Endodermal cell (in vitro differentiated cells): ENCODE measurements around the gene LCORL. TPM values are rescaled to one million over a fixed set of nuclear protein-coding genes. Genes with fewer than 3 reads are reported as not detected.

ENCODE experiments used
- DNase-seq: peaks from one replicate; pipeline ENCODE4 v3.0.0-alpha.2; 2017
- H3K27ac ChIP-seq: 2 replicates; pipeline ENCODE4 v1.5.1; 2013; ENCODE audit warnings: mild to moderate bottlenecking, low read depth, low read length, moderate library complexity
- H3K27me3 ChIP-seq: 2 replicates; pipeline ENCODE4 v1.6.1; 2013; ENCODE audit warnings: mild to moderate bottlenecking, low read length, moderate library complexity; ENCODE audit not compliant: insufficient read depth, control insufficient read depth, poor library complexity, severe bottlenecking
- H3K36me3 ChIP-seq: 2 replicates; pipeline ENCODE4 v1.7.0; 2013; ENCODE audit warnings: mild to moderate bottlenecking, low read length, moderate library complexity; ENCODE audit not compliant: control insufficient read depth, insufficient read depth
- H3K4me1 ChIP-seq: one replicate; pipeline ENCODE4 v1.7.0; 2013; ENCODE audit warnings: low read length; ENCODE audit not compliant: control insufficient read depth, insufficient read depth
- H3K4me3 ChIP-seq: 2 replicates; pipeline ENCODE4 v1.5.1; 2013; ENCODE audit warnings: mild to moderate bottlenecking, low read length, moderate library complexity
- H3K9ac ChIP-seq: 2 replicates; pipeline ENCODE4 v1.6.1; 2013; ENCODE audit warnings: mild to moderate bottlenecking, low read length, moderate library complexity; ENCODE audit not compliant: poor library complexity, severe bottlenecking; ENCODE audit errors: extremely low read depth
- H3K9me3 ChIP-seq: 2 replicates; pipeline ENCODE4 v1.6.1; 2013; ENCODE audit warnings: mild to moderate bottlenecking, low read length, moderate library complexity; ENCODE audit not compliant: control insufficient read depth
- H3K27ac Mint-ChIP-seq: 2 replicates; pipeline ENCODE4 v1.8.0; 2020; ENCODE audit warnings: mixed read lengths
- H3K27me3 Mint-ChIP-seq: 2 replicates; pipeline ENCODE4 v1.8.0; 2021; ENCODE audit warnings: mild to moderate bottlenecking, mixed read lengths; ENCODE audit not compliant: insufficient read depth
- H3K36me3 Mint-ChIP-seq: 2 replicates; pipeline ENCODE4 v1.8.0; 2020; ENCODE audit warnings: low read depth, mixed read lengths
- H3K4me1 Mint-ChIP-seq: 2 replicates; pipeline ENCODE4 v1.8.0; 2020; ENCODE audit warnings: mixed read lengths
- H3K4me3 Mint-ChIP-seq: 2 replicates; pipeline ENCODE4 v1.8.0; 2020; ENCODE audit warnings: mild to moderate bottlenecking, moderate library complexity, mixed read lengths
- H3K9me3 Mint-ChIP-seq: 2 replicates; pipeline ENCODE4 v1.8.0; 2020; ENCODE audit warnings: mild to moderate bottlenecking, mixed read lengths
- CTCF ChIP-seq: fragments of 200-600 bp; sonication (generic); conservative IDR thresholded peaks from 2 replicates; pipeline ENCODE4 v1.5.0; 2021; ENCODE audit warnings: antibody characterized with exemption, mild to moderate bottlenecking
- WGBS, 2 experiments: methylation state at CpG; one replicate each; pipeline versions ENCODE4 v1.1.5 to v1.1.7; 2013; ENCODE audit warnings: missing lambda C conversion rate in 2 of 2, mixed read lengths in 1 of 2; ENCODE audit not compliant: insufficient coverage in 1 of 2, insufficient read length in 1 of 2; 5-methylcytosine and 5-hydroxymethylcytosine counted together
- total RNA-seq, 2 donors: library from RNA; stranded (reverse); fragmentation: NEBNext Ultra II Directional in 1 of 2; extraction: Animal tissue kit (Norgen Biotek cat#: 25700) in 1 of 2; gene quantifications; 2 replicates in 1 of 2; 3 replicates in 1 of 2; pipeline ENCODE4 v1.2.1, GENCODE V29; 2021

LCORL gene
- total RNA-seq, 2 donors from 2014 or later: 20.4 to 34.5 TPM

DNA sequence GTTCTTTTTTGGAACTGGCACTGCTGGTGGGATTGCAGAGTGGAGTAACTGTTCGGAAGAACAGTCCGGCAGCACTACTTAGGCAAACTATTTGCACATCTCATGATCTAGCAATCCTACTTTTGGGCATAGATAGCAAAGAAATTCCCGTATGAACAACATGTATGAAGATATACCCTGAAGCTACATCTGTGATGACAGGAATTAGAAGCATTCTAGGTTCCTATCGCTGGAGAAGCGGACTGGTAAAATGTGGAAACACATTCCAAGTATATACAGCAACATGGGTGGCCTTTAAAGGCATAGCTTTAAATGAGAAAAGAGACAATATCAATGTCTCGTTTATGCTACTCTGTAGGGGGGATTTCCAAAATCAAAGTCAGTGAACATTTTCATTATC, 214.1 kb downstream of the LCORL start:
- no peak for TF ChIP-seq CTCF
- Mint-ChIP-seq H3K36me3 (peaks cover 43% of the 10 kb centered on the region), H3K4me3 (no peak overlapping the region), H3K27me3 (no peaks in the 10 kb centered on the region), H3K4me1 (peaks cover 18% of the 10 kb centered on the region), H3K9me3 (no peaks in the 10 kb centered on the region), H3K27ac (no peak overlapping the region)
- 86 to 95% methylated on average over 6 of the region's 6 CpGs for WGBS, 2 experiments
- no peaks in the 10 kb centered on the region for H3K27me3 ChIP-seq
- no peak overlapping the region for H3K27ac ChIP-seq
- H3K9ac ChIP-seq: no peak overlapping the region
- peaks cover 4% of the 10 kb centered on the region for H3K4me1 ChIP-seq
- peaks cover 47% of the 10 kb centered on the region for H3K36me3 ChIP-seq
- H3K4me3 ChIP-seq: peak overlapping the region; percentile 95
- H3K9me3 ChIP-seq: no peaks in the 10 kb centered on the region
- no peak for DNase-seq

GRCh38 chr4:17805580-17806155, 215.9 kb downstream of the LCORL start:
- peak overlapping the region; percentile 52 for H3K27ac Mint-ChIP-seq
- TF ChIP-seq CTCF: no peak
- H3K27me3 ChIP-seq: no peaks in the 10 kb centered on the region
- H3K9me3 Mint-ChIP-seq: no peaks in the 10 kb centered on the region
- no peak for DNase-seq
- 83 to 86% methylated on average over 1 to 3 of the region's 3 CpGs for WGBS, 2 experiments
- H3K36me3 ChIP-seq: peaks cover 53% of the 10 kb centered on the region
- H3K4me1 Mint-ChIP-seq: peaks cover 14% of the 10 kb centered on the region
- no peaks in the 10 kb centered on the region for H3K27me3 Mint-ChIP-seq
- H3K9me3 ChIP-seq: no peaks in the 10 kb centered on the region
- no peak overlapping the region for H3K9ac ChIP-seq
- H3K4me3 ChIP-seq: no peak overlapping the region
- H3K27ac ChIP-seq: no peak overlapping the region
- no peak overlapping the region for H3K4me3 Mint-ChIP-seq
- peaks cover 54% of the 10 kb centered on the region for H3K36me3 Mint-ChIP-seq
- peaks cover 4% of the 10 kb centered on the region for H3K4me1 ChIP-seq

DNA sequence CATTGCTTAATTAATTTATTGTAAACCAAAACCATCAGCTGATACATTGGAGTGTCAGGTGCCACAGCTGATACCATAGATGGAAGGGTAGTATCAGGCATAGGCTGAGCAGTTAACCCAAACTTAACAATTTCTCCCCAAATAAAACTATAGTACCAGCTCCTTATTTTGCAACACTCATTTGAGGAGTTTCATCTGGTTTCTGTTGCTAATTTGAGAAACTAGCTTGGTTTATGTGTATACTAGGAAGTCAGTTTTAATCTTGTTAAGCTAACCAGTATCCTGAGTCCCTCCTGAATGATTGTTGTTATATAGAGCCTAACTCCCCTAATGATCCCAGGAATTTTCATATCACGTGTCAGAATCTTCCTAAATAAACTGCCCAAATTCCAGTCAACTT, 223.7 kb downstream of the LCORL start:
- 87 to 90% methylated on average over 1 of the region's 1 CpG for WGBS, 2 experiments
- Histone ChIP-seq H3K4me1 (peaks cover 4% of the 10 kb centered on the region), H3K9me3 (no peaks in the 10 kb centered on the region), H3K4me3 (no peak overlapping the region), H3K9ac (no peak overlapping the region), H3K27me3 (no peaks in the 10 kb centered on the region), H3K27ac (no peak overlapping the region), H3K36me3 (peaks cover 31% of the 10 kb centered on the region)
- no peaks in the 10 kb centered on the region for H3K9me3 Mint-ChIP-seq
- no peaks in the 10 kb centered on the region for H3K27me3 Mint-ChIP-seq
- H3K4me1 Mint-ChIP-seq: no peaks in the 10 kb centered on the region
- H3K27ac Mint-ChIP-seq: no peak overlapping the region
- H3K36me3 Mint-ChIP-seq: peaks cover 34% of the 10 kb centered on the region
- no peak for TF ChIP-seq CTCF
- no peak overlapping the region for H3K4me3 Mint-ChIP-seq
- DNase-seq: no peak
